ENCODE results near the gene AP2A1.

The AP2A1 gene

GRCh38 chr19:49856574-49857021 lies 89.8 kb downstream of the AP2A1 start:
- DNase-seq (ENCODE audit: low read depth) = no peak
